GM23248 (cell line): ENCODE data around the gene ENOSF1. TPM values are rescaled to one million over a fixed set of nuclear protein-coding genes. Genes with fewer than 3 reads are reported as not detected.

Source experiments
- DNase-seq: peaks from one replicate; pipeline ENCODE4 v3.0.0-alpha.2; 2015
- H2AFZ ChIP-seq: fragments of 200-600 bp; sonication (generic); 2 replicates; pipeline ENCODE4 v1.6.1; 2016; ENCODE audit warnings: antibody characterized with exemption
- H3F3A ChIP-seq: fragments of 200-600 bp; sonication (generic); 2 replicates; pipeline ENCODE4 v1.6.1; 2016; ENCODE audit warnings: mild to moderate bottlenecking, antibody characterized with exemption, mixed run types; ENCODE audit not compliant: insufficient read depth
- H3K27ac ChIP-seq: fragments of 200-600 bp; sonication (generic); 2 replicates; pipeline ENCODE4 v1.5.1; 2016; ENCODE audit warnings: mild to moderate bottlenecking
- H3K27me3 ChIP-seq: fragments of 200-600 bp; sonication (generic); replicated peaks from 2 replicates; pipeline ENCODE4 v1.6.1; 2016; ENCODE audit warnings: mild to moderate bottlenecking; ENCODE audit not compliant: insufficient read depth
- H3K36me3 ChIP-seq: fragments of 200-600 bp; sonication (generic); 2 replicates; pipeline ENCODE4 v1.6.1; 2016; ENCODE audit warnings: low read depth, mild to moderate bottlenecking
- H3K4me1 ChIP-seq: fragments of 200-600 bp; sonication (generic); 2 replicates; pipeline ENCODE4 v1.6.1; 2016; ENCODE audit warnings: mild to moderate bottlenecking; ENCODE audit not compliant: insufficient read depth
- H3K4me2 ChIP-seq: fragments of 200-600 bp; sonication (generic); one replicate; pipeline ENCODE4 v1.6.1; 2016; ENCODE audit warnings: mild to moderate bottlenecking; ENCODE audit not compliant: unreplicated experiment
- H3K4me3 ChIP-seq: fragments of 200-600 bp; sonication (generic); 2 replicates; pipeline ENCODE4 v1.5.1; 2016; ENCODE audit warnings: mild to moderate bottlenecking
- H3K79me2 ChIP-seq: fragments of 200-600 bp; sonication (generic); 2 replicates; pipeline ENCODE4 v1.6.1; 2016; ENCODE audit warnings: mild to moderate bottlenecking; ENCODE audit not compliant: insufficient read depth
- H3K9ac ChIP-seq: fragments of 200-600 bp; sonication (generic); 2 replicates; pipeline ENCODE4 v1.6.1; 2016; ENCODE audit warnings: mild to moderate bottlenecking
- H3K9me2 ChIP-seq: fragments of 200-600 bp; sonication (generic); 2 replicates; pipeline ENCODE4 v1.6.1; 2016; ENCODE audit warnings: mixed run types, mild to moderate bottlenecking, moderate library complexity; ENCODE audit not compliant: insufficient read depth
- H3K9me3 ChIP-seq: fragments of 200-600 bp; sonication (generic); one replicate; pipeline ENCODE4 v1.6.1; 2017; ENCODE audit warnings: low read depth
- H4K20me1 ChIP-seq: fragments of 200-600 bp; sonication (generic); 2 replicates; pipeline ENCODE4 v1.6.0; 2016; ENCODE audit not compliant: insufficient read depth
- EZH2 ChIP-seq: fragments of 200-600 bp; sonication (generic); IDR thresholded peaks from 2 replicates; pipeline ENCODE4 v1.6.1; 2018; ENCODE audit warnings: antibody characterized with exemption, mild to moderate bottlenecking; ENCODE audit not compliant: insufficient read depth, poor library complexity, severe bottlenecking
- EZH2phosphoT487 ChIP-seq: fragments of 200-600 bp; sonication (generic); IDR thresholded peaks from 2 replicates; pipeline ENCODE4 v1.6.1; 2018; ENCODE audit warnings: antibody characterized with exemption, moderate library complexity, mild to moderate bottlenecking, low read depth; ENCODE audit not compliant: insufficient read depth
- WGBS, 2 experiments: methylation state at CpG; one replicate each; pipeline ENCODE4 v1.1.6; 2015 to 2017; ENCODE audit warnings: low lambda C conversion rate in 2 of 2, low coverage in 1 of 2; ENCODE audit errors: missing lambda C conversion rate in 2 of 2; 5-methylcytosine and 5-hydroxymethylcytosine counted together
- in situ Hi-C: fragments of 300-500 bp; cut with MboI; formaldehyde crosslinking; loops from 2 replicates; pipeline ENCODE4 v1.15.0; 2020
- polyA plus RNA-seq: library from polyadenylated mRNA; unstranded; fragments of >200 nt; fragmentation: Nextera tagmentation; extraction: Ambion mirVana; gene quantifications from 2 replicates; pipeline ENCODE4 v1.2.1, GENCODE V29; 2016
- total RNA-seq: library from RNA; depleted of rRNA; stranded (reverse); fragments of >200 nt; shearing (Covaris generic); gene quantifications from 2 replicates; pipeline ENCODE4 v1.2.3, GENCODE V29; 2014

Gene ENOSF1
- total and polyA plus RNA-seq, 2 experiments from 2014 or later: 17.5 to 20.0 TPM

- H3K4me3 ChIP-seq: no peak overlapping the region
- no peak overlapping the region for H3K4me2 ChIP-seq
- no peak overlapping the region for H3K27ac ChIP-seq
- H3K36me3 ChIP-seq: no peaks in the 10 kb centered on the region; the same call in 1 of the 2 replicates
- 90 to 94% methylated on average over 8 of the region's 8 CpGs for whole genome bisulfite sequencing, 2 experiments
- H3K9ac ChIP-seq: no peak overlapping the region
- H2AFZ ChIP-seq: no peak overlapping the region
- no peaks in the 10 kb centered on the region for H3K4me1 ChIP-seq
- H3K79me2 ChIP-seq: peaks cover 11% of the 10 kb centered on the region
- in situ Hi-C loops: no loop called here
- H4K20me1 ChIP-seq: no peaks in the 10 kb centered on the region
- no peaks in the 10 kb centered on the region for H3F3A ChIP-seq
- TF ChIP-seq EZH2 (no peak), EZH2phosphoT487 (no peak)
- H3K9me3 ChIP-seq: no peaks in the 10 kb centered on the region
- peak; percentile 16 for DNase-seq
- H3K27me3 ChIP-seq: no peaks in the 10 kb centered on the region
- H3K9me2 ChIP-seq: no peaks in the 10 kb centered on the region
These were observed 46.3 kb downstream of the ENOSF1 start for GRCh38 chr18:666177-666576.

- Histone ChIP-seq H3K9me2 (no peaks in the 10 kb centered on the region), H3K9ac (no peak overlapping the region), H3K4me1 (no peaks in the 10 kb centered on the region), H3K27ac (no peak overlapping the region), H3K4me2 (no peak overlapping the region), H3K27me3 (no peaks in the 10 kb centered on the region), H3K4me3 (no peak overlapping the region), H3K79me2 (peaks cover 37% of the 10 kb centered on the region), H3K9me3 (no peaks in the 10 kb centered on the region), H3K36me3 (no peaks in the 10 kb centered on the region; the same call in 1 of the 2 replicates), H2AFZ (no peak overlapping the region), H4K20me1 (no peaks in the 10 kb centered on the region), H3F3A (no peaks in the 10 kb centered on the region)
- in situ Hi-C loops: no loop called here
- TF ChIP-seq EZH2phosphoT487 (no peak), EZH2 (no peak)
- WGBS, 2 experiments: 95 to 98% methylated on average over 4 of the region's 4 CpGs
- no peak for DNase-seq
These were observed 50.2 kb downstream of the ENOSF1 start for GRCh38 chr18:662197-662596.

GRCh38 chr18:659597-659996, 52.8 kb downstream of the ENOSF1 start:
- H3K4me1 ChIP-seq: no peaks in the 10 kb centered on the region
- peaks cover 32% of the 10 kb centered on the region for H3K79me2 ChIP-seq
- no peaks in the 10 kb centered on the region for H3K27me3 ChIP-seq
- H3K36me3 ChIP-seq: no peaks in the 10 kb centered on the region; the same call in 1 of the 2 replicates
- H2AFZ ChIP-seq: no peak overlapping the region
- no peaks in the 10 kb centered on the region for H3K9me3 ChIP-seq
- H3K27ac ChIP-seq: no peak overlapping the region
- H3K9ac ChIP-seq: no peak overlapping the region
- WGBS, 2 experiments: 83% methylated on average over 6 of the region's 6 CpGs
- no peaks in the 10 kb centered on the region for H3K9me2 ChIP-seq
- H3K4me3 ChIP-seq: no peak overlapping the region
- TF ChIP-seq EZH2phosphoT487 (no peak), EZH2 (no peak)
- H4K20me1 ChIP-seq: no peaks in the 10 kb centered on the region
- H3K4me2 ChIP-seq: no peak overlapping the region
- DNase-seq: no peak
- in situ Hi-C loops: no loop called here
- no peaks in the 10 kb centered on the region for H3F3A ChIP-seq

- Histone ChIP-seq H2AFZ (peak overlapping the region; percentile 91), H4K20me1 (no peaks in the 10 kb centered on the region), H3K36me3 (no peaks in the 10 kb centered on the region; the same call in 1 of the 2 replicates), H3K4me2 (peak overlapping the region; percentile 84), H3F3A (no peaks in the 10 kb centered on the region), H3K4me3 (peak overlapping the region; percentile 79), H3K9me3 (no peaks in the 10 kb centered on the region), H3K9me2 (no peaks in the 10 kb centered on the region), H3K27ac (no peak overlapping the region), H3K27me3 (no peaks in the 10 kb centered on the region), H3K79me2 (peaks cover 32% of the 10 kb centered on the region), H3K4me1 (no peaks in the 10 kb centered on the region), H3K9ac (peak overlapping the region; percentile 77)
- TF ChIP-seq EZH2phosphoT487 (no peak), EZH2 (no peak)
- 82 to 83% methylated on average over 10 of the region's 10 CpGs for WGBS, 2 experiments
- no peak for DNase-seq
- in situ Hi-C loops: no loop called here
These were observed 53.4 kb downstream of the ENOSF1 start for GRCh38 chr18:658947-659533.
